IPS-NIHi11 (cell line): ENCODE results near the gene FGFRL1.
A peak's percentile ranks its signal among the peaks of the same experiment; 100 is the strongest.

Source experiments
- DNase-seq: peaks from one replicate; pipeline ENCODE4 v3.0.0; 2012; ENCODE audit warnings: mixed read lengths, low spot score

Gene FGFRL1

DNA sequence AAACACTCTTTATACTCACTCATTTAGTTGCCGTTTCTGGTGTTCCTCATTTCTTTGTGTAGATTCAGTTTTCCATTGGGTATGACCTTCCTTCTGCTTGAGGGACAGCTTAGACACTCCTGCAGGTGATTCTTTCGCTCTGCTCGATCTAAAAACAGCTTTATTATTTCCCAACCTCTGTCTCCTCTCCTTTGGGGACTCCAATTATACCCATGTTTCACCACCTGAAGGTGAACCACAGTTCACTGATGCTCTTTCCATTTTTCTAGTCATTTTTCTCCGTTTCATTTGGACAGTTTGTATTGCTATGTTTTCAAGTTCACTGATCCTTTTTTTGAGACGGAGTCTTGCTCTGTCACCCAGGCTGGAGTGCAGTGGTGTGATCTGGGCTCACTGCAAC is 4.6 kb upstream of the FGFRL1 start:
- no peak for DNase-seq

DNA sequence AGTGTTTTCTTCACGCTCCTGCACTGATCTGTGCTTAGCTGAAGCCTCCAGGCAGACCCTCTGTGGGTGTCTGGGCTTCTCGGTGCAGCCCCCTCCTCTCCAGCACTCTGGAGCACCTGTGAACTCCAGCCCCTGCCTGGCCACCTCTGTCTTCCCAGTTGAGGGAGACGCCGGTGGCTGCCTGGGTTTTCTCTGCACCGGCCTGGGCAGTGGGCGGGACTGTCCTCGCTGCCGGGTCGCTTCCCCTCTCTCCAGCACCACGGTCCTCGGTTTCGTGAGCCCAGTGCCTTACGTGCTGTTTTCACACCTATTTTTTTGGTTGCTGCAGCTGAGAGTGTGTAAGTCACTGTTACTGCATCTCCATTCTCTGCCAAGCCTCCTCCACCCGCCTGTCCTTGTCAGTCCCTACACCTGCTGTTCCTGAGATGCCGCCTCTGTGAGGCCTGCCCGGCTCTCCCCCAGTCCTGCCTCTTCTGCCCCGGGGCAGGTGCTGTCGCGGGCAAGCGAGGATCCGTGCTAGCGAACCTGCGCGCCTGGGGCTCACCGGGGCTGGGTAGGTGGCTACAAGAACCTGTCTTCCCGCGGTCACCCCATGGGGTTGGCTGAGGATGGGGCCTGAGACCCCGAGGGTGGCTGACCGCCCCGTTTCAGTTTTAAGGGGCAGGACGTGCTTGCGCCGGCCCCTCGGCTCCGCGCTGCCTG is 2.4 kb upstream of the FGFRL1 start:
- DNase-seq, result no peak

DNA sequence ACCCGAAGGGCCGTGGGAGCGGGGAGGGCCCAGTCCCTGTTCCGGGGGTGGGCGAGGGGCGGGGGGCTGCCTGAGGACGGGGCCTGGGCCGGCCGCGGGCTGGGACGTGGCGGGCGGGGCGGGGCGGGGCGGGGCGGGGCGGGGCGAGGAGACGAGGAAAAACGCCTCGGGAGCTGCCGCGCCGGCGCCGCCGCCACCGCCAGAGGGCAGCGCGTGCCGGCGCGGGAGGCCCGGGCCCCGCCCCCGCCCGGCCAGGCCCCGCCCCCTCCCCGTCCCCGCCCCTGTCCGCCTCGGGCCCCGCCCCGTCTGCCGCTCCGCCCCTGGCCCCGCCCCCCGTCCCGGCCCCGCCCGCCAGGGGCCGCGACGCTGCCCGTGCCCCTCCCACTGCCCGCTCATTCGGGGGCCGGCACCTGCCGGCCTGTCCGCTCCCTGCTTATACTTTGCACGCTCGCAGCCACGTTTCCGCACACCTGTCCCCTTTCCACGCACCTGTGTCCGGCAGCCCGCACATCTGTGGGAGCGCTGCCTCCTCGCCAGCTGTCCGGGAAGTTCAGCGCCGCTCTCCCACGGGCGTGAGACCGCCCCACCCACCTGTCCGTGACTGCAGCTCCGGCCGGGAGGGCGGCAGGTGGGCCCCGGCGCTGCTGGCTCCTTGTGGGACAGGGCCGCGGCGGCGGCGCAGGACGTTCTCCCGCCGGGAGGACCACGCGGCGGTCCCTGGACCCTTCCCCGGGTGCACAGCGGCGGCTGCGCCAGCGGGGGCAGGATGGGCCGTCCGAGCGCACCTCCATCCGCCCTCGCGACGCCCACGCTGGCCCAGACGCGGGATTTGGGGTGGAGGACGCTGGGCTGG is 1.7 kb upstream of the FGFRL1 start:
- peak; percentile 86 for DNase-seq

DNA sequence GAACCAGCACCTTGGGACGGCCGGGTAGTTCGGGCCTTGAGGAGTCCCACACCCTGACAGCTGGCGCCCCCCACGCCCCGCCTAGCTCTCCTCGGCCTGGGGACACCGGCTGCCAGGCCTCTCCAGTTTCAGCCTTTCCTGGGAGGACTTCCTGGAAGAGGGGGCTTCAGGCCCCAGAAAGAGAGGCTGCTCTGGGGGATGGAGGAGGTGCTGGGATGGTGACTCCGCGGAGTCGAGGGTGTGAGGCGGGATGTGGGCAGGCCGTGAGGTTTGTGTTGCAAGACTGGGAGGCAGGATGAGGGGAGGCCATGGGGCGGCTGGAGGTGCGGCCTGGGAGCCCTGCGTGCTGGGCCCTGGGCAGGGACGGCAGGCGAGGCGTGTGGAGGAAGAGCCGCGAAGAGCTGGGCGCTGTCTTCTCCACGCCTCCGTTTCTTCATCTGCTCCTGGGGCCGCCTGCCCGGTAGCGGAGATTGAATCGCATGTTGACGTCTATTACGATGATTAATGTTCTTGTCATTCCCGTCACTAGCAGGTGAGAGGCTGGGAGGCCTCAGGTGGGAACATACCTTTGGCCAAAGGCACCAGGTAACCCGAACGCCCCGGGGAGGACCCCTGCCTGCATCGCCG is 918 bp upstream of the FGFRL1 start:
- DNase-seq, result no peak

DNA sequence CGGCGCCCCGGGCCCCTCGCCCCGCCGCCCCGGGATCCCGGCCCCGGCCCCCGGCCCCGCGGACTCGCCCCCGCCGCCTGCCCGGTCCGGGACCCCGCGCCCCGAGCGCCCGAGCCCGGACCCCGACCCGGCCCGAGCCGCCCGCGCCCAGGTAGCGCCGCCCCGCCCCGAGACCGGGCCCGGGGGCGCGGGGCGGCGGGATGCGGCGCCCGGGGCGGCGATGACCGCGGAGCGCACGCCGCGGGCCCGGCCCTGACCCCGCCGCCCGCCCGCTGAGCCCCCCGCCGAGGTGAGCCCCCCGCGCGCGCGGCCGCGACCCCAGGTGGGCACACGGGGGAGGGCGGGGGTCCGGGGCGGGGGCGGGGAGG is 224 bp downstream of the FGFRL1 start:
- DNase-seq, result peak; percentile 77

DNA sequence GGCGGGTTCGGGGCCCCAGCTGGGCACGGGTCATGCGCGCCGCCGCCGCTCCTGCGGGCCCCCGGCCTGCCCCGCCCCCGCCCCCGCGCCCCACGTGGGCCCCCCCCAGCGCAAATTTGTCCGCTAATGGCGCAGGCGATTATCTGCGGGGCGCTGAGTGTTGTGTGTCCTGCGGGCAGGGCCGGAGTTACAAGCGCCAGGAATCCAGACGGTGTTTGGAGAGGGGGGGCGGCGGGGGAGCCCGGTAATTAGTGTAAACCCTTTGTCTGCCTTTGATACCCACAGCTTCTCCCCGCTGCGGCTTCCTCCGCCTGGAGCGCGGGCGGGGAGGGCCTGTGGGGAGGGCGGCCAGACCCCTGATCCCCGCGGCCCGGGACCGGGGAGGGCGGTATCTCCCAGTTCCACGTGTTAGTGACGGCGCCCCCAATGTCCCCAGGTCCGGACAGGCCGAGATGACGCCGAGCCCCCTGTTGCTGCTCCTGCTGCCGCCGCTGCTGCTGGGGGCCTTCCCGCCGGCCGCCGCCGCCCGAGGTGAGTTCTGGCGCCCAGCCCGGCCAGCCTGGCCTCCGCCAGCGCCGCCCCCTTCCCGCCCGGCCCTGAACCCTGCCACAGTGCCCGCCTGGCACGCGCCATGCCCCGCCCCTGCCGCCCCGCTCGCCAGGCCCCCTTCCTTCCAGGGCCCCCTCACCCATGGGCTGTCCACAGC is 761 bp downstream of the FGFRL1 start:
- DNase-seq, result peak; percentile 76

DNA sequence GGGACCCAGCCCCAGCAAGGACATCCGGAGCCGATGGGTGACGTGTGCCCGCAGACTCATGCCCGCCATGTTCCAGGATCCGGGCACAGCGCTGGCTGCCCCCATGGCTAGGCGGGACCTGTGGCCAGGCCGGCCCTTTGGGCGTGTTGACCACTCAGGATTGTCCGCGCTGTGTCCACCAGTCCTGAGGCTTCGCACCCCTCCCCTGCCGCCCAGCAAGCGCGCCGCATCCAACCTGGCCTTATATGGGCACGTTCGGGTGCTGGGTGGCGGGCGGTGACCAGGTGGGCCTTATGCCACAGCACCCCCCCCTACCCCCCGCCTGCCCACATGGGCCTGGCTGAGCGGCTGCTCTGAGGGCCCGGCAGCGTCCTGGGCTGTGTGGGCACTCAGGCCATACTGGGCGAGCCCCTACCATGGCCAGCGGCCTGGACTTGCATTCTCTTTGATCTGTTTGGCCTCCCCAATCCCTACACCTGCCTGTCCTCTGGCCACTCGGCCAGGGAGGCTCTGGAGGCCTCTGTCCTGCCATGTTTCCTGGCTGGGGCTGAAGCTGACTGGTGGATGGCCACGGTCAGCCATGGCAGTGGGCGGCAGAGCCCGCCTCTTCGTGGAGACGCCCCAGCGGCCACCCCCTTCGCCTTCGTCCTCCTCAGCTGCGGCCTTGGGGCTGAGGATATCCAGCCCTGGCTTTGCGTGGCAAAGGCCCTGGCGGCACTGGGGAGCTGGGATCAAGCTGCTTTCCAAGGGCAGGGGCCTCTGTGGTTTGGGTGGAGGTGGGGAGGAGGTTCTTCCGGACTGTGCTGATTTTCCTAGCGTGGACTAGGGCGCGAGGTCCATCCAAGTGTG is 2.0 kb downstream of the FGFRL1 start:
- DNase-seq, result no peak

DNA sequence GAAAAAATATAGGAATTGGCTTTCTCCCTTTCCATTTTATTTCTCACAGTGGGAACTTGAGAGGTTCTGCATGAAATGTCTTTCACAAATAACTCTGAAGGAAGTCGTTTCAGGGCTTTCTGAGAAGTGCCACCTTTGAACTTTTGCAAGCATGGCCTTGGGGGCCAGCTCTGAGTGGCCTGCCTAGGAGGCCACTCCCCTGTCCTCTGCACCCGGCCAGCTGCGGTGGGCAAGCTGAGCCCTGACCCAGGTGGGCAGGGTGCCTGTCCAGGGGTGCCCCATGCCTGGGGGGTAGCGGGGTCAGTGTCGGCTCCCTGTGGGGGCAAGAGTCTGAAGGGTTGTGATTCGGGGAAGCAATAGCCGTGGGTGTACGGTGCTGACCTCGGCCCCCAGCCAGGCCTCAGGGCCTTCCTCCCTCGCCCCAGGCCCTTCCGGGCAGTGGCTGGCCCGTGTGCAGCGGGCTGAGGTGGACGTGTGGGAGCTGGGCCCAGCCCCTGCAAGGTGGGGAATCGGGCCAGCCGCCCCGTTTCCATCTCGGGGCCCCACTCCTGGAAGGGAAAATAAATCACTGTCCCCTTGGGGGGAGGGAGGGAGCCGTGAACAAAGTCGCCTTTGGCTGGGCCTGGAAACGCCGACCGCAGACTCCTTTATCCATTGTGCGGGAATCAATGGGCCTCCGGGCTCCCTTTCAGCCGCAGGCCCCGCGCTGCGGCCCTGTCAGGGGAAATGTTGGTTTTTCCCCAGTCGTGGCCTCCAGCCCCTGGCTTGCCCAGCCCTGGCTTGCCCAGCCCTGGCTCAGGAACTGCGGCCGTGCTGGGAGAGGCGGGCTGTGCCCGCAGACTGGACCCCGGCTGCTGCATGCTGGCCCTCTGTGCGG is 3.1 kb downstream of the FGFRL1 start:
- DNase-seq, result no peak

DNA sequence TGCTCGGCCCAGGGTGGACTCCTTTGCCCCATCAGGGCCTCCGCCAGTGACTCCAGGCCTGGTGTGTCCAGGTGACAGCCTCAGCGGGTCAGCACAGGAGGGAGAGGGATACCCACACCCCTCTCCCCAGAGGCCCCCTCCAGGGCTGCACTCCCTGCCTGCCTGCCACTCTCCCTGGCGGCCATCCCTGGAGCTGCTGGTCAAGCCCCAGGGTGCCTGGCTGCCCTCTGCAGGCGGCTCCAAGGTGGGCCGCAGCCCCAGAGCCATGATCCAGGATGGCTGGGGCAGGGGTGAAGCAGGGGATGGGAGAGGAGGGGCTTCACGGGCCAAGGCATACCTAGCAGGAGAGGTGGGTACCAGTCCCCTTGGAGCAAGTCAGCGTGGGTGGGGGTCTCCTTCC is 3.8 kb downstream of the FGFRL1 start:
- no peak for DNase-seq

DNA sequence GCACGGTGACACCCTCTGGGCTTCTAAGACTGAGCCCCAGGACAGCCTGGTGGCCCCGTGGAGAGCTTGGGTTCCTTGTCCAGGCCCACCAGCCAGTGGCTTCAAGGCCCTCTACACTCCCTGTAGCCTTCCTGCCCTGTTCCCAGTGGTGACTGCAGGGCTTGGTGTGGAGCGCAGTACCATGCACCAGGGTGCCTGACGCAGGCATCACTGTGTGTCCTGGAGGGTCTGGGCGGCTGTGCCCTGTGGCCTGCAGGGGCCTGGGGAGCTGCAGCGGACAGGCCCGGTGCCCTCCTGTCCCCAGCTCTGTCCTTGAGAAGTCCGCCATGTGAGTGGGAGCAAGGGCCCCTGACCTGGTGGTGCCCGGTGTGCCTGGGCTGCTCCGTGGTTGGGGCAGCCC is 4.3 kb downstream of the FGFRL1 start:
- DNase-seq, result no peak

DNA sequence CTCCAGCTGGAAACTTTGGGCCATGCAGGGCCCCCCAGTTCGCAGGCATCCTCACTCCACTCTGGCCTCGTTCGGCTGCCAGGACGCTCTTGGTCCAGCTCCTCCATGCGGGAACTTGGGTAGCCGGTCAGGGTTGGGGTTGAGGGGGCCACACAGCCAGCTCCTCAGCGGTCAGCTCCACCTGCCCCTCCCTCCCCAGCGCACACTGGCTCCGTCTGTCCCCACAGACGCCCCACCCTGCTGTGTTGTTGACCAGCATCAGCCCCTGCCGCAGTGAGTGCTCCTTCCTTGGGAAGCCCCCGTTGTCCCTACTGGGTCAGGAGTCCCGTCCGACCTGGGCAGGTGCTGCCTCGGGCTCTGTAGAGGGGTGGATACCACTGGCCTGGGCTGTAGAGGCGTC is 5.8 kb downstream of the FGFRL1 start:
- no peak for DNase-seq

DNA sequence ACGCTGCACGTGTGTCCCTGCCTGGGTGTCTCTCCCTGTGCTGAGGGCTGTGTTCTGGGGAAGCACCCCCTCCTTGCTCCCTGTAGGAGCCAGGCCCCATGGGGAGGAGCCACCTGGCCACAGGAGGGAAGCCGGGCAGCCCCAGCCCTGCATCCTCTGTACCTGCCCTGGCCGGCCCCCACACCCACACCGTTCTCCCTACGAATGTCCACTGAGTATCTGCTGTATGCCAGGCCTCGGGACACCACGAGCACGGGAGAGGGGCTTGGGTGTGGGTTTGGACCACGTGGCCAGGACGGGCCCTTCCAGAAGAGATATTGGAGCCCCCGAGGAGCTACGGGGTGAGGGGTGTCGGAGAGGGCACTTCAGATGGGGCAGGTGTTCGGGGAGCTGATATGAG is 6.3 kb downstream of the FGFRL1 start:
- DNase-seq, result no peak

DNA sequence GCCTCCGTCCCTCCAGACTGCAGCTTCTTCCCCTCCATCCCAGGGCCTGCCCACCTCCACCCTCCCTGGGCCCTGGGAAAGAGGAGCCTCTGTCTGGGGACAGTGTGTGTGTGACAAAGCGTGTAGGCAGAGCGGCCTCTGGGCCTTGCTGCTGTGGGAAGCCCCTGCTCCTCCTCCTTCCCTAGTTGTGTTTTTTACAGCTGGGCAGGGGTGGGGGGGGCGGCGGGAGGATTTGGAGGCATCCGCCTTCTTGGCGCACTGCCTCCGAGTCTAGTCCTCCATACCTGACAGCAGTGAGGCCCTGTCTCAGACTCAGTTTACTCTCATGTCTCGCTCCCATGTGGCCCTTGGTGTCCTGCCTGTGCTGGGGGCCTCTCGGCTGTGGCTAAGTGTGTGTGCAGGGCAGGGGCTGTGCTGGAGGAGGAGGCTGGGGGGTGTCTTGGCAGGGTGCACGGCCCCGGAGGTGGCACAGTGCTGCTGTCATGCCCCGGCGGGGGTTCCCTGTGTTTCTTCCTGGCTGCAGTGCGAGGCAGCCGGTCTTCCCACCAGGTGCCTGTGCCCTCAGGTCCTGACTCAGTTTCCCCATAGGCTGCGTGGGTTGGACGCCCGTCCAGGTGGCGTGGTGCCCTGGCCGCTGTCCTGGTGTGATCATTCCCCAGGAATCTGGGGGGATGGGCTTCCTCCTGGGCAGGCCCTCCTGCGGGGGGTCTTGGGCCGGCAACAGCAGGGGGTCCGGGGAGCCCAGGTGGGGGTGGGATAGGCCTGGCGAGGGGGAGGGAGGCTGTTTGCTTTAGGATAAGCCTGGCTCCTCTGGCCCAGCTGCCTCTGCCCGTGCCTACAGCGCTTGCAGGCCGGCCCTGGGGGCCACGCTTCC is 7.0 kb downstream of the FGFRL1 start:
- DNase-seq, result no peak

DNA sequence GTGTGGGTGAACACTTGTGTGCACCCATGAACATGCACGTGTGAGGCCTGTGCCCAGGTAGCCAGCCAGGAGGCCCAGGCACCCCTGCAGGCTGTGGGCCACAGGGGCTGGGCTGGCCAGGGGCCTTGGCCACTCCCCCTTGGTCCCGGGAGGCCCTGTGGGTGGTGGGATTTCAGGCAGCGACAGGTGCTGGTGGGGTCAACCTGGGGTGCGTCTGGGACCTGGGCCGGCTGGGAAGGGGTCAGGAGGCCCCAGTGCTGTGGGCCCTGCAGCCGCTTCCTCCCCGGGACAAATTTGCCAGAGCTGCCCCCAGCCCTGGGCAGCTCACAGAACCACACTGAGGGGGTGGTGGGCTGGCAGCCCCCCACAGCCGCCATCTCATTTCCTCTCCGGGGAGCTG is 7.9 kb downstream of the FGFRL1 start:
- DNase-seq, result no peak

DNA sequence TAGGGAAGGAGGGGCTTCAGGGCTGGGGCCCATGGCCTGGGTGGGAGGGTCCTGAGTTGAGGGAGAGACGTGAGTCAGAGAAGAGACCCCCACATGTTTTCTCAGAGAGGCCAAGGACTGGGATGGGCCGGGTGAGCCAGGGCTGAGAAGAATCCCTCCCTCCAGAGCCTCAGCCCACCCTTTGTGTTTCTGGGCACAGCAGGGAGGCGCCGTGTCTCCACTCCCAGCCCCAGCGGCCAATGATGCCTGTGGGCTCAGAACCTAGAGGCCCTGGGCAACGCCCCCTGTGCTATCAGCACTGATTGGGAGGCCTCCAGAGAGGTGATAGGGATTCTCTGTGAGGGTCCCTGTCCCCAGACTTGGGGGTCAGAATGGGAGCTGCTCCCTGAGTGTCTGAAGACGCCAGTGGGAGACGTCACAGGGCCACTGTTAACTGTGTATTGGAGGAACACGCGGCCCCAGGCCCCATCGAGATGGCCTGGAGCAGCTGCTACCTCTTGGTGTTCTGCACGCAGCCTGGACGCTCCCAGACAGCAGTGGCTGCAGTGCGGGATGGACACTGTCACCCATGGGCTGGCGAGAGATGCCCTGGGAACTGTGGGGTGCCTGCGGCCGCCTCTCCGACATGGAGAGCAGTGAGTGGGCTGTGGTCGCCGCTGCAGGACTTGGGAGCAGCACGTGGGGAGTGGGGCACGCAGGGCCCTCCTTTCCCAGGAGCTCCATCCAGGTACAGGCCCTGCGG is 8.5 kb downstream of the FGFRL1 start:
- peak; percentile 75 for DNase-seq

DNA sequence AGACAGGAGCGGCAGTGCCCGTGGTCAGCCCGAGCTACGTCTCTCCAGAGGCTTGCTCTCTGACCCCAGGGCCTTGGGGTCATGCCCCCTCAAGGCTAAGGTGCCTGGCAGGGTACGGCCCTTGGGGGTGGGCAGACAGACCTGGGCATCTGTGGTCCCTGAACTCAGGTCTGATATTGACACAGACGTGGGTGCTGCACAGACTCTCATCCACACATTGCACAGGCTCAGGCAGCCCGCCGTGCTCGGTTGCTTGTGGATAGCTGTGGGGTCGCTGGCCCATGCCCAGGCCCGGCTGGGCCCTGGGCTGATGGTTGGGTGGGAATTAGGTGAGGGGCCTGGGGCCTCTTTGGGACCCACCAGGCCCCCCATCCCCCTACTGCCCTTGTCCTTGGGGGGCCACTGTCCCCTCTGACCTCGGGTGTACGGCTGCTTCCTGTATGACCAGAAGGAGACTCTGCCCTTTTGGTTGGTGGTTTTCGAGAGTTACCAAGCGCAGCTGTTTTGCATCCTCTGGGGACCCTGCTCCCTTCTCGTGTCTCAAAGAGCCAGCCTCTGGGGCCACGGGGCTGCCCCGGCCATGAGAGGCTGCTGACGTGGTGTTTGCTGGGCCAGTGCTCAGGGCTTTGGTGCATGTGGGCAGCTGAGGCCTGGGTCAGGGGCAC is 10.1 kb downstream of the FGFRL1 start:
- no peak for DNase-seq

DNA sequence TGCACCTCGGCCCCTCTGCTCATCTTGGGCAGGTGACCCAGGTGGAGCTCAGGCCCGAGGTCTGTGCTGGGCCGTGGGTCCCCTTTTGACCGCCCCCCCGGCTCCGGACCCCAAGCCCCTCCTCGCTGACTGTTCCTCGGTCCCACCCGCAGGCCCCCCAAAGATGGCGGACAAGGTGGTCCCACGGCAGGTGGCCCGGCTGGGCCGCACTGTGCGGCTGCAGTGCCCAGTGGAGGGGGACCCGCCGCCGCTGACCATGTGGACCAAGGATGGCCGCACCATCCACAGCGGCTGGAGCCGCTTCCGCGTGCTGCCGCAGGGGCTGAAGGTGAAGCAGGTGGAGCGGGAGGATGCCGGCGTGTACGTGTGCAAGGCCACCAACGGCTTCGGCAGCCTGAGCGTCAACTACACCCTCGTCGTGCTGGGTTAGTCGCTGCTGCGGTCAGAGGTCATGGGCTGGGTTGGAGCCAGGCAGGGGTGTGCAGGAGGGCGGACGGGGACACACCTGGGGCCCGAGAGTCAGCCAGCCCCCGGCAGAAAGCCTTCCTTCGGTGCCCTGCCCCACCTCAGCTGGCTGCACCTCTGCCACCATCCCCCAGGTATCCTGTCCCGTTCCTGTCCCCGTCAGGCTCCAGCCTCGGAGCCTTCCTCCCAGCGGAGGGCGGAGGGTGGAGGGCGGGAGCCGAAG is 10.8 kb downstream of the FGFRL1 start:
- no peak for DNase-seq

DNA sequence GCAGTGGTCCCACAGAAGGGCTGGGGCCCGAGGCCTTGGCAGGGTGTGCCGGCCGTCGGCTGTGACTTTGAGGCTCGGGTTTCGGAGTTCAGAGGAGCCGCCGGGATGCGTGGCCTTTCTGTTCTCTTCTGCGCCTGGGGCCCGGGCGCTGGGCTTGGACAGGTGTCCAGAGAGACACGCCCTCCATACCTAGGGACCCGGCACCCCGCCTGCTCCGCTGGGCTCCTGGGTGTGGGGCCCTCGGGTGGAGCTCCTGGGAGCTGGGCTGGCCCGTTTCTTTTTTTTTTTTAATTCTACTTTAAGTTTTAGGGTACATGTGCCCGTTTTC is 11.3 kb downstream of the FGFRL1 start:
- DNase-seq, result no peak
